ENCODE measurements around the gene MAP2K6. TPM values are rescaled to one million over a fixed set of nuclear protein-coding genes. Genes with fewer than 3 reads are reported as not detected.

Gene MAP2K6
- total RNA-seq, 4 donors from 2014 or later, result 12.1 to 20.5 (median 17.2) TPM

GRCh38 chr17:69485901-69486643, 71.6 kb downstream of the MAP2K6 start:
- H3K27ac ChIP-seq, result no peak overlapping the region

GRCh38 chr17:69486779-69487637, 72.5 kb downstream of the MAP2K6 start:
- Histone ChIP-seq H3K4me3 (no peak overlapping the region), H3K27me3 (no peaks in the 10 kb centered on the region), H3K36me3 (no peaks in the 10 kb centered on the region), H3K27ac (no peak overlapping the region), H3K4me1 (peaks cover 0 to 11% (median 0%) of the 10 kb centered on the region in 4 donors), H3K9me3 (no peaks in the 10 kb centered on the region)
- no peak for DNase-seq
- TF ChIP-seq CTCF (IDR thresholded peaks at IDR 0.05) (no peak), POLR2A (IDR thresholded peaks at IDR 0.05) (no peak)

More at GRCh38 chr17:69485901-69486643, 71.6 kb downstream of the MAP2K6 start:
- Histone ChIP-seq H3K27me3 (no peaks in the 10 kb centered on the region), H3K4me1 (peaks cover 0 to 11% (median 0%) of the 10 kb centered on the region in 4 donors), H3K9me3 (no peaks in the 10 kb centered on the region), H3K36me3 (no peaks in the 10 kb centered on the region), H3K4me3 (no peak overlapping the region)
- TF ChIP-seq CTCF (IDR thresholded peaks at IDR 0.05) (no peak), POLR2A (IDR thresholded peaks at IDR 0.05) (no peak)
- no peak for DNase-seq

- peaks cover 0 to 11% (median 0%) of the 10 kb centered on the region in 4 donors for H3K4me1 ChIP-seq
- H3K27me3 ChIP-seq, result no peaks in the 10 kb centered on the region
- H3K4me3 ChIP-seq, result no peak overlapping the region
- H3K36me3 ChIP-seq, result no peaks in the 10 kb centered on the region
- H3K9me3 ChIP-seq, result no peaks in the 10 kb centered on the region
- no peak for DNase-seq
- TF ChIP-seq POLR2A (IDR thresholded peaks at IDR 0.05) (no peak), CTCF (IDR thresholded peaks at IDR 0.05) (no peak)
- no peak overlapping the region for H3K27ac ChIP-seq
Observed at GRCh38 chr17:69489313-69489712, 74.8 kb downstream of the MAP2K6 start.

- H3K27me3 ChIP-seq, result no peaks in the 10 kb centered on the region
- H3K36me3 ChIP-seq, result no peaks in the 10 kb centered on the region
- DNase-seq, result no peak
- no peak overlapping the region for H3K4me3 ChIP-seq
- H3K9me3 ChIP-seq, result no peaks in the 10 kb centered on the region
- no peak overlapping the region for H3K27ac ChIP-seq
- TF ChIP-seq CTCF (IDR thresholded peaks at IDR 0.05) (no peak), POLR2A (IDR thresholded peaks at IDR 0.05) (no peak)
- no peaks in the 10 kb centered on the region for H3K4me1 ChIP-seq
Observed at GRCh38 chr17:69492410-69493071, 78.0 kb downstream of the MAP2K6 start.

- Histone ChIP-seq H3K9me3 (no peaks in the 10 kb centered on the region), H3K27ac (no peak overlapping the region), H3K4me1 (peaks cover 0 to 4% (median 0%) of the 10 kb centered on the region in 4 donors), H3K4me3 (no peak overlapping the region), H3K36me3 (no peaks in the 10 kb centered on the region), H3K27me3 (no peaks in the 10 kb centered on the region)
- no peak for DNase-seq
- TF ChIP-seq CTCF (IDR thresholded peaks at IDR 0.05) (no peak), POLR2A (IDR thresholded peaks at IDR 0.05) (no peak)
Observed at GRCh38 chr17:69495787-69496186, 81.3 kb downstream of the MAP2K6 start.

Data from Peyer's patch (tissue), 4 donors.